HepG2 (cell line): ENCODE results near the gene ODR4. TPM values are rescaled to one million over a fixed set of nuclear protein-coding genes. Genes with fewer than 3 reads are reported as not detected.
A peak's percentile ranks its signal among the peaks of the same experiment; 100 is the strongest.

Source experiments
- ARHGAP35 ChIP-seq: sonication (generic); formaldehyde crosslinking; IDR thresholded peaks from 2 replicates; pipeline ENCODE4 v1.9.0; 2022; ENCODE audit warnings: mild to moderate bottlenecking, inconsistent platforms, moderate library complexity, missing genetic modification reagents, borderline replicate concordance
- CENPT ChIP-seq: sonication (generic); formaldehyde crosslinking; IDR thresholded peaks from 2 replicates; pipeline ENCODE4 v1.8.0; 2022; ENCODE audit warnings: low read depth, mild to moderate bottlenecking, moderate library complexity, missing genetic modification reagents
- ELF3 ChIP-seq: IDR thresholded peaks from 2 replicates; pipeline ENCODE4 v1.6.1; 2016; ENCODE audit warnings: missing genetic modification reagents, missing compliant biosample characterization
- ELF4 ChIP-seq: sonication (generic); formaldehyde crosslinking; IDR thresholded peaks from 2 replicates; pipeline ENCODE4 v1.5.0; 2020; ENCODE audit warnings: missing genetic modification reagents, mild to moderate bottlenecking, moderate library complexity, borderline replicate concordance
- KDM5A ChIP-seq: fragments of 200-600 bp; sonication (generic); IDR thresholded peaks from 2 replicates; pipeline ENCODE4 v1.7.0; 2018; ENCODE audit warnings: antibody characterized with exemption, mild to moderate bottlenecking, low read length, borderline replicate concordance
- KLF16 ChIP-seq, 2 experiments: sonication (generic) in 1 of 2; formaldehyde crosslinking in 1 of 2; IDR thresholded peaks; 2 replicates each; pipeline versions ENCODE4 v1.6.1 to v1.8.0; 2016 to 2023; ENCODE audit warnings: missing genetic modification reagents in 2 of 2, missing compliant biosample characterization in 1 of 2
- KMT2A ChIP-seq: sonication (generic); formaldehyde crosslinking; IDR thresholded peaks from 2 replicates; pipeline ENCODE4 v1.4.0; 2020; ENCODE audit warnings: missing genetic modification reagents
- NBN ChIP-seq: fragments of 450-650 bp; conservative IDR thresholded peaks from 2 replicates; pipeline ENCODE4 v1.6.1; 2017
- RBM39 ChIP-seq: fragments of 200-400 bp; formaldehyde crosslinking; IDR thresholded peaks from one replicate; pipeline ENCODE4 v1.6.1; 2018; ENCODE audit warnings: antibody characterized with exemption, mild to moderate bottlenecking, low read depth, low read length; ENCODE audit not compliant: poor library complexity, severe bottlenecking
- TCF12 ChIP-seq, 2 experiments: fragments of 450-650 bp in 1 of 2; sonication (generic) in 1 of 2; formaldehyde crosslinking in 1 of 2; IDR thresholded peaks; 2 replicates each; pipeline versions ENCODE4 v1.6.1 to v1.8.0; 2017 to 2022; ENCODE audit warnings: antibody characterized with exemption in 1 of 2, mild to moderate bottlenecking in 1 of 2, missing genetic modification reagents in 1 of 2, moderate library complexity in 1 of 2
- YY1 ChIP-seq: IDR thresholded peaks from 2 replicates; pipeline ENCODE4 v1.6.1; 2011; ENCODE audit warnings: low read length, low read depth, moderate library complexity, mild to moderate bottlenecking; ENCODE audit not compliant: insufficient read depth, insufficient replicate concordance
- ZNF260 ChIP-seq: sonication (generic); formaldehyde crosslinking; IDR thresholded peaks from 2 replicates; pipeline ENCODE4 v1.4.0; 2020; ENCODE audit warnings: missing genetic modification reagents, low read depth, mild to moderate bottlenecking, borderline replicate concordance
- ZNF296 ChIP-seq: sonication (generic); formaldehyde crosslinking; conservative IDR thresholded peaks from 2 replicates; pipeline ENCODE4 v1.5.0; 2020; ENCODE audit warnings: mild to moderate bottlenecking, missing genetic modification reagents
- ZNF589 ChIP-seq: sonication (generic); formaldehyde crosslinking; conservative IDR thresholded peaks from 2 replicates; pipeline ENCODE4 v1.8.0; 2022; ENCODE audit warnings: mild to moderate bottlenecking, moderate library complexity, missing genetic modification reagents
- ZNF766 ChIP-seq: sonication (generic); formaldehyde crosslinking; IDR thresholded peaks from 2 replicates; pipeline ENCODE4 v1.5.0; 2020; ENCODE audit warnings: missing genetic modification reagents, borderline replicate concordance
- polyA plus RNA-seq, 8 experiments: library from polyadenylated mRNA; depleted of rRNA in 3 of 8; stranded (reverse) in 7 of 8; unstranded in 1 of 8; fragments of >200 nt; fragmentation: Illumina TruSeq in 4 of 8; extraction: Trizol in 4 of 8; gene quantifications; 2 replicates each; pipeline versions ENCODE4 v1.2.1 to v1.2.3, GENCODE V29; 2011 to 2016; ENCODE audit warnings: low read depth in 4 of 8, missing spikeins in 1 of 8, mixed read lengths in 1 of 8; ENCODE audit not compliant: insufficient read depth in 1 of 8
- total RNA-seq, 5 experiments: library from RNA; depleted of rRNA; stranded (reverse); fragments of >200 nt; fragmentation: Illumina TruSeq; extraction: Trizol; gene quantifications; 2 replicates each; pipeline ENCODE4 v1.2.3, GENCODE V29; 2016; ENCODE audit warnings: low read depth in 1 of 5
- TF ChIP-seq, protein P1 (sequence below): sonication (generic); formaldehyde crosslinking; IDR thresholded peaks from 2 replicates; pipeline ENCODE4 v1.4.0; 2020; ENCODE audit warnings: missing genetic modification reagents
- TF ChIP-seq, protein P2 (sequence below): IDR thresholded peaks from 2 replicates; pipeline ENCODE4 v1.6.1; 2012; ENCODE audit warnings: low read depth, low read length, improper control_type of control experiment
- TF ChIP-seq, protein P3 (sequence below): sonication (generic); formaldehyde crosslinking; IDR thresholded peaks from 2 replicates; pipeline ENCODE4 v1.4.0; 2020; ENCODE audit warnings: missing genetic modification reagents, borderline replicate concordance

ODR4 gene
- total and polyA plus RNA-seq, 2 of the 13 experiments (the other 11 are each of a cell fraction or from before 2014, with no cell fraction given), result 16.3 to 22.0 TPM

DNA sequence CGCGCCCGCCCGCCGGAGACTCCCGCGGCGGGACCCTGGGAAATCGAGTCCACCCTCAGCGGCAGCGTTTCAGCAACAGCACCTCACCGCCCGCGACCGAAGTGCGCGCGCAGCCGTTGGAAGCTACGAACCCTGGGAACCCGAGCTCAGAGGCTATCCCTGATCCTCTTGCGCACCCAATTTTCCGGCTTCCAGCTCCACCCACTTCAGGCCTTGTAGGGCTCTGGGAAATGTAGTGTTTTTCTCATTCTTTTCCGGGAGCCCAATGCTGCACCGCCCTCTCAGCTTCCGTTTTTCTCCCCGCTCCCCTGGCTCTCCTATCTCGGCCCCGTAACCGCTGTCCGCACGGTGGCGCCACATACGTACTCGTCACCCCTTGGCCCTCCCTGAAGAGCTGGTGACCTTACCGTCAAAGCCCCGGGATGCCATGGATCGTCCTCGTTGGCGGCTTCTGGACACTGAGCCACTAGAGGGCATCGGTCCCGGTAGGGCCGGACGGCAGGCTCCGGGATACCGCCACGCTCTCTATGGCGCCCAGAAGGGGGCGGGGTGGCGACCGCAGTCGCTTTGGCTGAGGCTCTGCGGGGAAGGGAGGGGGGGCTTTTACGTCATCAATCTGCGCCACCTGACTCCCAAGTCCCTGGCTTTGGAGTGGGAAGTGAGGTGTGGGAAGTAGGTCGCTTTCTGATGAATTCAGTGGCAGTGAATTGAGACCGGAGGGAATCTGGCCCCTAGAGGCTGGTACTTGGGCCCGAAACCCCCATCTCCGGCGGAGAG, at the start of gene ODR4, which contains the start of gene TPR (continued):
- TF ChIP-seq, protein P1, sequence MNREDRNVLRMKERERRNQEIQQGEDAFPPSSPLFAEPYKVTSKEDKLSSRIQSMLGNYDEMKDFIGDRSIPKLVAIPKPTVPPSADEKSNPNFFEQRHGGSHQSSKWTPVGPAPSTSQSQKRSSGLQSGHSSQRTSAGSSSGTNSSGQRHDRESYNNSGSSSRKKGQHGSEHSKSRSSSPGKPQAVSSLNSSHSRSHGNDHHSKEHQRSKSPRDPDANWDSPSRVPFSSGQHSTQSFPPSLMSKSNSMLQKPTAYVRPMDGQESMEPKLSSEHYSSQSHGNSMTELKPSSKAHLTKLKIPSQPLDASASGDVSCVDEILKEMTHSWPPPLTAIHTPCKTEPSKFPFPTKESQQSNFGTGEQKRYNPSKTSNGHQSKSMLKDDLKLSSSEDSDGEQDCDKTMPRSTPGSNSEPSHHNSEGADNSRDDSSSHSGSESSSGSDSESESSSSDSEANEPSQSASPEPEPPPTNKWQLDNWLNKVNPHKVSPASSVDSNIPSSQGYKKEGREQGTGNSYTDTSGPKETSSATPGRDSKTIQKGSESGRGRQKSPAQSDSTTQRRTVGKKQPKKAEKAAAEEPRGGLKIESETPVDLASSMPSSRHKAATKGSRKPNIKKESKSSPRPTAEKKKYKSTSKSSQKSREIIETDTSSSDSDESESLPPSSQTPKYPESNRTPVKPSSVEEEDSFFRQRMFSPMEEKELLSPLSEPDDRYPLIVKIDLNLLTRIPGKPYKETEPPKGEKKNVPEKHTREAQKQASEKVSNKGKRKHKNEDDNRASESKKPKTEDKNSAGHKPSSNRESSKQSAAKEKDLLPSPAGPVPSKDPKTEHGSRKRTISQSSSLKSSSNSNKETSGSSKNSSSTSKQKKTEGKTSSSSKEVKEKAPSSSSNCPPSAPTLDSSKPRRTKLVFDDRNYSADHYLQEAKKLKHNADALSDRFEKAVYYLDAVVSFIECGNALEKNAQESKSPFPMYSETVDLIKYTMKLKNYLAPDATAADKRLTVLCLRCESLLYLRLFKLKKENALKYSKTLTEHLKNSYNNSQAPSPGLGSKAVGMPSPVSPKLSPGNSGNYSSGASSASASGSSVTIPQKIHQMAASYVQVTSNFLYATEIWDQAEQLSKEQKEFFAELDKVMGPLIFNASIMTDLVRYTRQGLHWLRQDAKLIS (CRISPR knock-in tag), result no peak
- TF ChIP-seq, protein P2, sequence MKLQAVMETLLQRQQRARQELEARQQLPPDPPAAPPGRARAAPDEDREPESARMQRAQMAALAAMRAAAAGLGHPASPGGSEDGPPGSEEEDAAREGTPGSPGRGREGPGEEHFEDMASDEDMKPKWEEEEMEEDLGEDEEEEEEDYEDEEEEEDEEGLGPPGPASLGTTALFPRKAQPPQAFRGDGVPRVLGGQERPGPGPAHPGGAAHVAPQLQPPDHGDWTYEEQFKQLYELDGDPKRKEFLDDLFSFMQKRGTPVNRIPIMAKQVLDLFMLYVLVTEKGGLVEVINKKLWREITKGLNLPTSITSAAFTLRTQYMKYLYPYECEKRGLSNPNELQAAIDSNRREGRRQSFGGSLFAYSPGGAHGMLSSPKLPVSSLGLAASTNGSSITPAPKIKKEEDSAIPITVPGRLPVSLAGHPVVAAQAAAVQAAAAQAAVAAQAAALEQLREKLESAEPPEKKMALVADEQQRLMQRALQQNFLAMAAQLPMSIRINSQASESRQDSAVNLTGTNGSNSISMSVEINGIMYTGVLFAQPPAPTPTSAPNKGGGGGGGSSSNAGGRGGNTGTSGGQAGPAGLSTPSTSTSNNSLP, result peak; percentile 65
- TF ChIP-seq NBN (no peak), CENPT (no peak), KDM5A (no peak; the same call in 1 of the 2 replicates), ZNF589 (CRISPR knock-in tag) (0 out of 2 replicates have a peak, but pooled peaks have one; percentile 49), KMT2A (CRISPR knock-in tag) (peak; percentile 61; the same call in 1 of the 2 replicates), ARHGAP35 (CRISPR knock-in tag) (no peak; the same call in 1 of the 2 replicates), ELF4 (CRISPR knock-in tag) (0 out of 2 replicates have a peak, but pooled peaks have one; percentile 50), ZNF766 (CRISPR knock-in tag) (no peak), TCF12 (IDR thresholded peaks at IDR 0.05) (no peak), TCF12 (CRISPR knock-in tag; IDR thresholded peaks at IDR 0.05) (no peak), RBM39 (peak; percentile 69), ZNF296 (CRISPR knock-in tag) (no peak), KLF16 (CRISPR knock-in tag; IDR thresholded peaks at IDR 0.05) (peak in 1 of 2 experiments; percentile 32; a peak in 1 of 4 replicates), ZNF260 (CRISPR knock-in tag) (no peak), YY1 (peak; percentile 87), ELF3 (CRISPR knock-in tag) (peak; percentile 81)
- TF ChIP-seq, protein P3, sequence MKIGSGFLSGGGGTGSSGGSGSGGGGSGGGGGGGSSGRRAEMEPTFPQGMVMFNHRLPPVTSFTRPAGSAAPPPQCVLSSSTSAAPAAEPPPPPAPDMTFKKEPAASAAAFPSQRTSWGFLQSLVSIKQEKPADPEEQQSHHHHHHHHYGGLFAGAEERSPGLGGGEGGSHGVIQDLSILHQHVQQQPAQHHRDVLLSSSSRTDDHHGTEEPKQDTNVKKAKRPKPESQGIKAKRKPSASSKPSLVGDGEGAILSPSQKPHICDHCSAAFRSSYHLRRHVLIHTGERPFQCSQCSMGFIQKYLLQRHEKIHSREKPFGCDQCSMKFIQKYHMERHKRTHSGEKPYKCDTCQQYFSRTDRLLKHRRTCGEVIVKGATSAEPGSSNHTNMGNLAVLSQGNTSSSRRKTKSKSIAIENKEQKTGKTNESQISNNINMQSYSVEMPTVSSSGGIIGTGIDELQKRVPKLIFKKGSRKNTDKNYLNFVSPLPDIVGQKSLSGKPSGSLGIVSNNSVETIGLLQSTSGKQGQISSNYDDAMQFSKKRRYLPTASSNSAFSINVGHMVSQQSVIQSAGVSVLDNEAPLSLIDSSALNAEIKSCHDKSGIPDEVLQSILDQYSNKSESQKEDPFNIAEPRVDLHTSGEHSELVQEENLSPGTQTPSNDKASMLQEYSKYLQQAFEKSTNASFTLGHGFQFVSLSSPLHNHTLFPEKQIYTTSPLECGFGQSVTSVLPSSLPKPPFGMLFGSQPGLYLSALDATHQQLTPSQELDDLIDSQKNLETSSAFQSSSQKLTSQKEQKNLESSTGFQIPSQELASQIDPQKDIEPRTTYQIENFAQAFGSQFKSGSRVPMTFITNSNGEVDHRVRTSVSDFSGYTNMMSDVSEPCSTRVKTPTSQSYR (CRISPR knock-in tag), result 0 out of 2 replicates have a peak, but pooled peaks have one; percentile 43
